Measurements from ENCODE around the gene ARHGAP40.
A peak's percentile ranks its signal among the peaks of the same experiment; 100 is the strongest.

The ARHGAP40 gene

GRCh38 chr20:38650010-38650409, 48.4 kb downstream of the ARHGAP40 start:
- TF ChIP-seq, protein P1, sequence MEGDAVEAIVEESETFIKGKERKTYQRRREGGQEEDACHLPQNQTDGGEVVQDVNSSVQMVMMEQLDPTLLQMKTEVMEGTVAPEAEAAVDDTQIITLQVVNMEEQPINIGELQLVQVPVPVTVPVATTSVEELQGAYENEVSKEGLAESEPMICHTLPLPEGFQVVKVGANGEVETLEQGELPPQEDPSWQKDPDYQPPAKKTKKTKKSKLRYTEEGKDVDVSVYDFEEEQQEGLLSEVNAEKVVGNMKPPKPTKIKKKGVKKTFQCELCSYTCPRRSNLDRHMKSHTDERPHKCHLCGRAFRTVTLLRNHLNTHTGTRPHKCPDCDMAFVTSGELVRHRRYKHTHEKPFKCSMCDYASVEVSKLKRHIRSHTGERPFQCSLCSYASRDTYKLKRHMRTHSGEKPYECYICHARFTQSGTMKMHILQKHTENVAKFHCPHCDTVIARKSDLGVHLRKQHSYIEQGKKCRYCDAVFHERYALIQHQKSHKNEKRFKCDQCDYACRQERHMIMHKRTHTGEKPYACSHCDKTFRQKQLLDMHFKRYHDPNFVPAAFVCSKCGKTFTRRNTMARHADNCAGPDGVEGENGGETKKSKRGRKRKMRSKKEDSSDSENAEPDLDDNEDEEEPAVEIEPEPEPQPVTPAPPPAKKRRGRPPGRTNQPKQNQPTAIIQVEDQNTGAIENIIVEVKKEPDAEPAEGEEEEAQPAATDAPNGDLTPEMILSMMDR (IDR thresholded peaks at IDR 0.05; ENCODE audit: control insufficient read depth, extremely low read depth, insufficient read depth) = no peak
- H3K4me3 ChIP-seq (ENCODE audit: low read depth, low read length) = no peak overlapping the region
- no peak for DNase-seq (ENCODE audit: low read depth)

DNA sequence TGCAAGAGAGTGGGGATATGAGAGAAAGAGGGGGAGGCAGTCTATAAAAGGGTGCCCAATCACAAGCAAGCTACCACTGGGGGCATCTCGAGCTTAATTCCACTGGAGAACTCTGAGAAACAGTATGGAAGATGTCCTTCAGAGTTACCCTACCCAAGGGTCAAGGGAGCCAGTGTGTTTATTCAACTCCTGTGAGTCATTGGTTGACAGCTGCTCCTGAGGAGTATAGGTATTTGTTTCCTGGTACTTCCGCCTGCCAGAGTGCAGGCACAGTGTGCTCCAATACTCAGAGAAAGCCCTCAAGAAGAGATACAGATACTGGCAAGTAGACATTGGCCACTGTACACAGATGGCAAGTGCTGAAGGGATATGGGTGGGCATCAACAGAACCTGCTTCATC, 49.5 kb downstream of the ARHGAP40 start:
- no peak overlapping the region for H3K4me3 ChIP-seq (ENCODE audit: low read depth, low read length)
- DNase-seq (ENCODE audit: low read depth) = no peak
- TF ChIP-seq, protein P1 (IDR thresholded peaks at IDR 0.05; ENCODE audit: control insufficient read depth, extremely low read depth, insufficient read depth) = no peak

GRCh38 chr20:38651562-38651961, 50.0 kb downstream of the ARHGAP40 start:
- no peak for DNase-seq (ENCODE audit: low read depth)
- H3K4me3 ChIP-seq (ENCODE audit: low read depth, low read length) = no peak overlapping the region
- TF ChIP-seq, protein P1 (IDR thresholded peaks at IDR 0.05; ENCODE audit: control insufficient read depth, extremely low read depth, insufficient read depth) = no peak

DNA sequence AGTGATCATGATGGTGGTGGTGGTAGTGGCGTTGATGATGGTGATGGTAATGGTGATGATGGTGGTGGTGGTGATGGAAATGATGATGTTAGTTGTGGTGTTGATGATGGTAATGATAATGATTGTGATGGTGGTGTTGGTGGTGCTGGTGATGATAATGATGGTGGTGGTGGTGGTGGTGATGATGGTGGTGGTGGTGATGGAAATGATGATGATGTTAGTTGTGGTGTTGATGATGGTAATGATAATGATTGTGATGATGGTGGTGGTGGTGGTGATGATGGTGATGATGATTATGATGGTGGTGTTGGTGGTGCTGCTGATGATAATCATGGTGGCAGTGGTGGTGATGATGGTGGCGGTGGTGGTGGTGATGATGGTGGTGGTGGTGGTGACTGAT, 51.4 kb downstream of the ARHGAP40 start:
- no peak for DNase-seq (ENCODE audit: low read depth)
- H3K4me3 ChIP-seq (ENCODE audit: low read depth, low read length) = no peak overlapping the region
- TF ChIP-seq, protein P1 (IDR thresholded peaks at IDR 0.05; ENCODE audit: control insufficient read depth, extremely low read depth, insufficient read depth) = no peak

- no peak overlapping the region for H3K4me3 ChIP-seq (ENCODE audit: low read depth, low read length)
- TF ChIP-seq, protein P1 (IDR thresholded peaks at IDR 0.05; ENCODE audit: control insufficient read depth, extremely low read depth, insufficient read depth) = no peak
- DNase-seq (ENCODE audit: low read depth) = no peak
Measured at GRCh38 chr20:38657390-38657789, 55.8 kb downstream of the ARHGAP40 start.

DNA sequence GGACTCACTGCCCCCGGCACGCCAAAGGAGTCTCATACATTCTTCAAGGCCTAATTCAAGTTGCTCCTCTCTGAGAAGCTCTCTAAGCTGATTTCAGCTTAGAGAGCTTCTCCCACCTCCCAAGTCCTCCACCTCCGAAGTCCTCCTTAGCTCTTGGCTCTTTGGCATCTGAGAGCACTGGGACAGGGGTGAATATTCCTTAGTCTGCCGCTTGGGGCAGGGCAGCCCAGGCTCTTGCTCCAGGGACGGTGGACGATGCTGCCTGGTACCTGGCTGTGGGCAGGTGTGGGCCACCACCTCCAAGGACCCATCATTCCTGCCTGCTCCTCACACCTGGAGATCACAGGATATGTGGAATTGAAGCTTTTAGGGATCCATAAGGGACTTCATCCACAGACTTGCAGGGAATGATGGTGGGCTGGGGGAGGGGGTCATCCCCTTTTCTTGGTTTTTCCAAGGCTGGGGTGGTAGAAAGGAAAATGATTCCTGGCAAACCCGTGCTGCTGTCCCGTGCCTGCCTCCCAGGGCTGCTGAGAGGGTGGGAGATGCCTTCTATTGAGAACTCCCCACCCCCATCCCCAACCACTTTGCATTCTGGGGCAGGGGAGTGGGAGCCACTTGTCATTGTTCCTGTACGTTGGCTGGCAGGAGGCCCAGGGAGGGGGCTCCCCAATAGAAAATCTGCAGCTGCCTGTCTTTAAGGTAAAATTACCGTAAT, 57.4 kb downstream of the ARHGAP40 start:
- TF ChIP-seq, protein P1 (IDR thresholded peaks at IDR 0.05; ENCODE audit: control insufficient read depth, extremely low read depth, insufficient read depth) = peak; percentile 78
- no peak overlapping the region for H3K4me3 ChIP-seq (ENCODE audit: low read depth, low read length)
- no peak for DNase-seq (ENCODE audit: low read depth)

DNA sequence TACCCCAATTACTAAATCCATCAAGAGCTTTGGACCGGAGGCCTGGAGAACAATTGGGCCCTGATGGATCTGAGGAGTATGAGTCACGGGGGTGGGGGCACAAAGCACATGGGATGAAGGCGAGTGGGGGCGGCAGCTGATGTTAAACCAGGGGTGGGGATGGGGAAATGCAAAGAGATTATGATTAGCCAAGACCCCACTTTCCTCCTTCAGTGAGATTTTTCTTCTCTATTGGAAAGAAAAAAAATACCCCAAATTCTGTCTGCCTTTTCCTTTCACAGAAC, 57.9 kb downstream of the ARHGAP40 start:
- no peak for DNase-seq (ENCODE audit: low read depth)
- TF ChIP-seq, protein P1 (IDR thresholded peaks at IDR 0.05; ENCODE audit: control insufficient read depth, extremely low read depth, insufficient read depth) = no peak
- H3K4me3 ChIP-seq (ENCODE audit: low read depth, low read length) = no peak overlapping the region
